Natural killer cell treated with Interleukin-12 subunit alpha and Interleukin-12 subunit beta and Interleukin-15 and Interleukin-18, amount 100 ng/mL, for 72 hours (primary cell): ENCODE data around the gene TREH. TPM values are rescaled to one million over a fixed set of nuclear protein-coding genes. Genes with fewer than 3 reads are reported as not detected.

Experiments
- ATAC-seq, 2 donors: fragments of 150-1000 bp; cut with Tn5 transposase in 1 of 2; sonication (Bioruptor Pico), chemical (Tn5 transposase) in 1 of 2; 2 replicates each; pipeline ENCODE4 v1.10.0; 2021
- DNase-seq: peaks from one replicate; pipeline ENCODE4 v3.0.0; 2022; ENCODE audit warnings: low spot score
- H3K27ac Mint-ChIP-seq, 2 donors: 1 replicate in 1 of 2; 2 replicates in 1 of 2; pipeline ENCODE4 v1.8.0; 2022; ENCODE audit warnings: mixed read lengths in 2 of 2, mild to moderate bottlenecking in 1 of 2, moderate library complexity in 1 of 2
- H3K27me3 Mint-ChIP-seq, 2 donors: 1 replicate in 1 of 2; 2 replicates in 1 of 2; pipeline ENCODE4 v1.8.0; 2022; ENCODE audit warnings: mixed read lengths in 2 of 2
- H3K36me3 Mint-ChIP-seq: one replicate; pipeline ENCODE4 v1.8.0; 2022; ENCODE audit warnings: mixed read lengths
- H3K4me1 Mint-ChIP-seq, 2 donors: 1 replicate in 1 of 2; 2 replicates in 1 of 2; pipeline ENCODE4 v1.8.0; 2022; ENCODE audit warnings: low read depth in 2 of 2, mixed read lengths in 2 of 2, mild to moderate bottlenecking in 1 of 2
- H3K4me3 Mint-ChIP-seq: one replicate; pipeline ENCODE4 v1.8.0; 2022; ENCODE audit warnings: mixed read lengths
- H3K9me3 Mint-ChIP-seq: 2 replicates; pipeline ENCODE4 v1.8.0; 2022; ENCODE audit warnings: mixed read lengths
- total RNA-seq, 2 donors: library from RNA; stranded (reverse); gene quantifications; one replicate each; pipeline ENCODE4 v1.2.3, GENCODE V29; 2022

TREH gene
- total RNA-seq, 2 donors from 2014 or later: not detected

DNA sequence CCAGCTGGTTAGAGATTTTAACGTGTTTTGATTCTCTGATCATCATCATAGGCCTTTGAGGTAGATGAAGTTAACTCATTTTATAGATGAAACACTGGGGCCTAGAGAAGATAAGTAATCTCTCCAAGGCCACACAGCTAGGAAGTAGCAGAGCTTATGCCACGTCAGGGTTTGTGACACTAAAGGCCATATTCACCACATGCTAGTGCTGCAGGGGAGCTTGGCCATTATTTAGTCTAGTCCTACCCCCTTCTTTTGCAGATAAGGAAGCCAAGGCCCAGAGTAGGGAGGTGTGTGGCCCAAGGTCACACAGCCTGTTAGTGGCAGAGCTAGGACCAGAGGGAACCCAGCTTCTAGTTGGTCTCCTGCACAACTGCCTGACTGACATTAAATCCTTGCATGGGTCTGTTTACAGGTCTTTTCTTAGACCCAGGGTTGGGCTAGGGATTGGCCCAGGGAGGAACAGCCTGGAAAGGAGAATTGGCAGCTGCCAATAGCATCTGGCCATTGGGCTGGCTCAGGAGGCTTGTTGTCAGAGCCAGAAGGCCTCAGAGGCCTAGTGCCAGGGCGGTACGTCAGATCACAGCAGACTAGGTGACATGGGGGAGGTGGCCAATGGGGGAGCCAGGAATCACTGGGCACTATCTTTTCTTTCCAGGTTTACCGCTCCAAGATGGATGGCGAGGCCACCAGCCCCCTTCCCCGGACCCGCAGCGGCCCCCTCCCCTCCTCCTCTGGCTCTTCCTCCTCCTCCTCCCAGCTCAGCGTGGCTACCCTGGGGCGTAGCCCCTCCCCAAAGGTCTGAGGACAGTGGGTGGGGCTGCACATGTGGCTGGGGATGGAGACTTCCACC lies 36.1 kb downstream of the TREH start:
- no peak overlapping the region for H3K4me3 Mint-ChIP-seq
- no peaks in the 10 kb centered on the region for H3K27me3 Mint-ChIP-seq
- H3K36me3 Mint-ChIP-seq: no peaks in the 10 kb centered on the region
- no peaks in the 10 kb centered on the region for H3K4me1 Mint-ChIP-seq
- no peak for DNase-seq
- no peaks in the 10 kb centered on the region for H3K9me3 Mint-ChIP-seq
- no peak overlapping the region for H3K27ac Mint-ChIP-seq
- no peak for ATAC-seq

GRCh38 chr11:118641397-118642019 lies 37.9 kb downstream of the TREH start:
- Mint-ChIP-seq H3K9me3 (no peaks in the 10 kb centered on the region), H3K27me3 (no peaks in the 10 kb centered on the region), H3K27ac (no peak overlapping the region), H3K36me3 (no peaks in the 10 kb centered on the region), H3K4me3 (no peak overlapping the region), H3K4me1 (no peaks in the 10 kb centered on the region)
- DNase-seq (no peak), ATAC-seq (no peak)

- DNase-seq (no peak), ATAC-seq (no peak)
- Mint-ChIP-seq H3K27ac (no peak overlapping the region), H3K27me3 (no peaks in the 10 kb centered on the region), H3K4me3 (no peak overlapping the region), H3K9me3 (no peaks in the 10 kb centered on the region), H3K4me1 (no peaks in the 10 kb centered on the region), H3K36me3 (no peaks in the 10 kb centered on the region)
Observed at GRCh38 chr11:118640332-118641154, 38.9 kb downstream of the TREH start.

DNA sequence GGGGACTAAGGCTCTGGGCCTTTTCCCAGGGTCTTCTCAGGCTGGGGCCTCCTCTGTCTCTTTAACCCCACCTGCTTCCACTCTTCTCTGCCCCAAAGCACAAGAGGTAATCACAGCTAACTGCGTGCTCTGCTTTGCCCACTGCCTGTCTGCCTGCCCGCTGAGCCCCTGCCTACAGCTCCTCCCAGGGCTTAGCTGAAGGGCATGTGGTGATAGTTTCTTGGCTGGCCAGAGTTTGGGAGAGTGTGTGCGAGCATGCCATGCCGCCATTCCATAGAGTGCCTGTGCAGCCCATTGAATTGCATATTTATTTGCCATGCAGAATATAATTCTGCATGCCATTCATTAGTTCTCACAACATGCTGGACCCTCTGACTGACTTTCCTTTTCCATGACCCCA lies 39.6 kb downstream of the TREH start:
- no peak overlapping the region for H3K27ac Mint-ChIP-seq
- H3K9me3 Mint-ChIP-seq: no peaks in the 10 kb centered on the region
- H3K36me3 Mint-ChIP-seq: no peaks in the 10 kb centered on the region
- no peaks in the 10 kb centered on the region for H3K4me1 Mint-ChIP-seq
- H3K4me3 Mint-ChIP-seq: no peak overlapping the region
- ATAC-seq (no peak), DNase-seq (no peak)
- no peaks in the 10 kb centered on the region for H3K27me3 Mint-ChIP-seq

DNA sequence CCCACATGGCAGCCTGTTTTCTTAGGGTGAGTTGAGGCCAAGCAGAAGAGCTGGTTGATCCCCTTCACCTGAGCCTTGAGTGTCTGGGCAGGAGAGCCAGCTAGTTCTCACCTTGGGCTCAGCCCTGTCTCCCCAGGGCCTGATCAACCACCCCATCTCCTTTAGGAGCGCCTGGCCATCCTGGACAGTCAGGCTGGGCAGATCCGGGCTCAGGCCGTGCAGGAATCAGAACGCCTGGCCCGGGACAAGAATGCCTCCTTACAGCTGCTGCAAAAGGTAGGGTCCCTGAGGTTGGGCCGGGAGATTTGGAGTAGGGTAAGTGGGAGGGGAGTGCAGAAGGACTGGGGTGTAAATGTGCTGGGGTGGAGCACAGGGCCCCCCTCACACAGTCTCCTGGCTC lies 40.7 kb downstream of the TREH start:
- H3K27ac Mint-ChIP-seq: no peak overlapping the region
- H3K27me3 Mint-ChIP-seq: no peaks in the 10 kb centered on the region
- H3K4me3 Mint-ChIP-seq: no peak overlapping the region
- H3K4me1 Mint-ChIP-seq: peaks cover 0 to 4% of the 10 kb centered on the region in 2 donors
- H3K36me3 Mint-ChIP-seq: no peaks in the 10 kb centered on the region
- DNase-seq: no peak
- ATAC-seq: no peak
- no peaks in the 10 kb centered on the region for H3K9me3 Mint-ChIP-seq

- Mint-ChIP-seq H3K4me1 (peaks cover 0 to 4% of the 10 kb centered on the region in 2 donors), H3K4me3 (no peak overlapping the region), H3K36me3 (no peaks in the 10 kb centered on the region), H3K27ac (no peak overlapping the region), H3K27me3 (peaks cover 0 to 2% of the 10 kb centered on the region in 2 donors), H3K9me3 (no peaks in the 10 kb centered on the region)
- no peak for DNase-seq
- no peak for ATAC-seq
Observed at GRCh38 chr11:118636569-118637290, 42.7 kb downstream of the TREH start.

GRCh38 chr11:118635642-118636041 lies 43.8 kb downstream of the TREH start:
- Mint-ChIP-seq H3K9me3 (no peaks in the 10 kb centered on the region), H3K27ac (no peak overlapping the region), H3K36me3 (no peaks in the 10 kb centered on the region), H3K4me1 (peaks cover 0 to 4% of the 10 kb centered on the region in 2 donors), H3K27me3 (peaks cover 0 to 2% of the 10 kb centered on the region in 2 donors), H3K4me3 (no peak overlapping the region)
- DNase-seq (no peak), ATAC-seq (no peak)

GRCh38 chr11:118635237-118635591 lies 44.2 kb downstream of the TREH start:
- H3K4me3 Mint-ChIP-seq: no peak overlapping the region
- no peaks in the 10 kb centered on the region for H3K36me3 Mint-ChIP-seq
- H3K27ac Mint-ChIP-seq: no peak overlapping the region
- no peak for ATAC-seq
- H3K4me1 Mint-ChIP-seq: peaks cover 0 to 4% of the 10 kb centered on the region in 2 donors
- H3K9me3 Mint-ChIP-seq: no peaks in the 10 kb centered on the region
- DNase-seq: no peak
- peaks cover 0 to 2% of the 10 kb centered on the region in 2 donors for H3K27me3 Mint-ChIP-seq

DNA sequence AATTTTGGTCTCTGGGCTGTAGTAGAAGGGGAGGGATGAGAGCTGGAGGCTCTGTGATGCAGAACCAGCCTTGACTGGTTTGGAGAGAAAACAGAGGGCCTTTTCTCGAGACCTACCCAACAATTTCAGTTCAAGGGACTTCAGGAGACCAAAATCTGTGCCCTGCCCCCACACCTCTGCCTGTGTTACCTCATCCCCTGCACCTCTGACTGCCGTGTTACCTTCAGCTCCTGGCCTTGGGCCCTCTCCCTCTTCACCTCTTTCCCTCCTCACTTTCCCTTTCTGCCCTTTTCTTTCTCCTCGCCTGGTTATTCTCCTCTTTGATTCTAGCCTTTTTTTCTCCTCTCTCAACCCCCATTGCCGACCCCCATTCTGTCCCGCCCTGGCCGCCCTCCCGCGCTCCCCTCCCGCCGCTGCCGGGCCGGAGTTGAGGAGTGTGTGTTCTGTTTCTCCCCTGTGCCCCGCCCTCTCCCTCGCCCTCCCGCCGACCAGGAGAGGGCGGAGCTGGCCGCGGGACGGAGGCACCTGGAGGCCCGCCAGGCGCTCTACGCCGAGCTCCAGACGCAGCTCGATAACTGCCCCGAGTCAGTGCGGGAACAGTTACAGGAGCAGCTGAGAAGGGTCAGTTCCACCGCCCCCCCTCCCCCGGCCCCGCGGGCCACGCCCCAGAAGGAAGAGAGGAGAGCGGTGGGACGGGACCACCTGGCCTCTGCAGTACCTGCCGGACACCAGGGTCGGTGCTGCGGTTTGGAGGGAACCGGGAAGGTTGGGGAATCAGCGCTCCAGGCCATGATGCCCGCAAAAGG lies 44.8 kb downstream of the TREH start:
- Mint-ChIP-seq H3K36me3 (no peaks in the 10 kb centered on the region), H3K27me3 (peaks cover 0 to 2% of the 10 kb centered on the region in 2 donors), H3K4me1 (peaks cover 0 to 4% of the 10 kb centered on the region in 2 donors), H3K4me3 (peak overlapping the region; percentile 22), H3K27ac (no peak overlapping the region), H3K9me3 (no peaks in the 10 kb centered on the region)
- DNase-seq (no peak), ATAC-seq (no peak)

- H3K27me3 Mint-ChIP-seq: peaks cover 0 to 2% of the 10 kb centered on the region in 2 donors
- H3K4me1 Mint-ChIP-seq: peaks cover 0 to 4% of the 10 kb centered on the region in 2 donors
- H3K4me3 Mint-ChIP-seq: no peak overlapping the region
- DNase-seq (no peak), ATAC-seq (no peak)
- no peaks in the 10 kb centered on the region for H3K9me3 Mint-ChIP-seq
- no peaks in the 10 kb centered on the region for H3K36me3 Mint-ChIP-seq
- no peak overlapping the region for H3K27ac Mint-ChIP-seq
Observed at GRCh38 chr11:118633979-118634378, 45.5 kb downstream of the TREH start.

DNA sequence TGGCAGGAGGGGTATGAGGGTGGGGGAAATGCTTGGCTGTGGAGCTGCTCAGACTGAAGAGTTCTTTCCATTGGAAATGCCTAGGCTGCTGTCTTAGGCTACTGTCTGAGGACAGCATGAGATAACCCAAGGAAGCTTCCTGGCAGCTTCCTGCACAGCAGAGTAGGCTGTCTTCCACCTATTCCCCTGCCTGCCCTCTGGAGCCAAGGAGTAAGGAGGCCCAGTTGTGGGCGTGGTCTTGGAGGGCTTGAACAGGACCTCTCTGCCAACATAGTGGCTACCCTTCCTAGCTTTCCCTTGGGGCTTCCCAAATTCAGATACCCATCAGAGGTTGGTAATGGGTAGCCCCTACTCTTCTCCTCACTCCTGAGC lies 46.1 kb downstream of the TREH start:
- H3K9me3 Mint-ChIP-seq: no peaks in the 10 kb centered on the region
- ATAC-seq (no peak), DNase-seq (no peak)
- no peak overlapping the region for H3K4me3 Mint-ChIP-seq
- H3K36me3 Mint-ChIP-seq: no peaks in the 10 kb centered on the region
- no peak overlapping the region for H3K27ac Mint-ChIP-seq
- peaks cover 0 to 4% of the 10 kb centered on the region in 2 donors for H3K4me1 Mint-ChIP-seq
- peaks cover 0 to 2% of the 10 kb centered on the region in 2 donors for H3K27me3 Mint-ChIP-seq

DNA sequence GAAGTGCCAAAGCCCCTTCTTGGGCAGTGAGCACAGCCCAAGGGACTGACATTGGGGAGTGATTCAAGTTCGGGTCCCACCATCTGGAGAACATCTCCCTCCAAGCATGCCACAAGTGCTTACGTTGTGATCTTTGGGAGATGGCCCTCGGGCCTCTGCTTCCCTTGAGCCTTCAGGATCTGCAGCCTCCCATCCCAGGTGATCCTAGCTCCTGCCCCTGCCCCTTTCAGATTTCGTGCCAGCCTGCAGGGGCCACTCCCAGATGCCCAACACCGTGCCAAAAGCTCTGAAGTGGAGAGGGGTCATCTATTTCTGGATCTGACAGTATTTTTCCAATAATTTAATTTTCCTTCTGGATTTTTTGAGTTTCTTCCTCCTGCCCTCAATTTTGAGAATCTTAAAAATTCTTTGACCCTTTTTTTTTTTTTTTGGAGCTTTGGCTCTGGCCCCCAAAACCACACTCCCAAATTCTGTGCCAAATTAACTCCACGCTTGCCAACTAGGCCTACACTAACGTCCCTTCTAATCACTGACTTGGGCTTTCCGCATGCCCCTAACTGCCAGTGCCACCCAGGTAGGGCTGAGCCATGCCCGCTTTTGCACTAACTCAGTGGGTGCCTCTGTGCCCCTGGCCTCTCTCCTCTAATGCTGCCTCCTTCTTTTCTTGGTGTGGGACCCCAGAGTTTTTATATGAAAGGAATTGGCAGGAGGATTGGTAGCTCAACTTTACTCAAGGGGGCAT lies 46.7 kb downstream of the TREH start:
- H3K27ac Mint-ChIP-seq: no peak overlapping the region

More for the DNA sequence above, 46.7 kb downstream of the TREH start:
- no peak for ATAC-seq
- H3K4me1 Mint-ChIP-seq: peaks cover 0 to 4% of the 10 kb centered on the region in 2 donors
- H3K27me3 Mint-ChIP-seq: peaks cover 0 to 2% of the 10 kb centered on the region in 2 donors
- no peaks in the 10 kb centered on the region for H3K9me3 Mint-ChIP-seq
- H3K4me3 Mint-ChIP-seq: no peak overlapping the region
- no peak for DNase-seq
- H3K36me3 Mint-ChIP-seq: no peaks in the 10 kb centered on the region
